Measurements from ENCODE around the gene ZNF92. TPM values are rescaled to one million over a fixed set of nuclear protein-coding genes. Genes with fewer than 3 reads are reported as not detected.

The ZNF92 gene
- polyA plus RNA-seq, 4 donors: 2.7 to 13.5 (median 3.8) TPM

DNA sequence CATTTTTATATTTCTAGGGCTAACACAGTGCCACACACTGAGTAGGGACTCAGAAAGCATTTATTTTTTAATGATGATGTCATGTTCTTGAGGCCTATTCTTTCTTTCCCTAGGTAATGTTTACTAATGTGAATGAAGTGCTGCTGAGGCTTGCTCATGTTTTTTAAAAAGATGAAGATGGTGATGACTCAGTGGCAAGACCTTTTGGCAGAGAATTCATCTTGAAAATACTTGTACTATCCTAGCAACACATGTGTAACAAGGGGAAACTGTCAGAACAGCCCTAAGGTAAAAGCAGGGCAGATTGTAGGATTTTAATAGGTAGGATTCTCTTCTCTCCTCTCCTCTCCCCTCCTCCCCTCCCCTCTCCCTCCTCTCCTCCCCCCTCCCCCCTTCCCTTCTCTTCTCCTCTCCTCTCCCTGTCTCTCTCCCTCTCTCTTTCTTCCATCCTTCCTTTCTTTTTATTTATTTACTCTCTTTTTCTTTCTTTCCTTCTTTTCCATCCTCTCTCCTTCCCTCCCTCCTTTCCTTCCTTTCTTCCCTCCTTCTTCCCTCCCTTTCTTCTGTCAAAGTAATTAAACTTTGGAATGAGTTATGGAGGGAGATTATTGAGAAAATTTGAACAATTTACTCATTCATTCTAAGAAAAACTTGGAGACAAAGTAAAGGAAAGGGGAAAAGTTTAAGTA is 75.3 kb downstream of the ZNF92 start:
- H3K9me3 ChIP-seq (ENCODE audit: control insufficient read depth in 2 of 2, insufficient read depth in 1 of 2, low read depth in 1 of 2, low read length in 1 of 2): peaks cover 0 to 9% of the 10 kb centered on the region in 2 donors
- no peaks in the 10 kb centered on the region for H3K27me3 ChIP-seq (ENCODE audit: control insufficient read depth in 3 of 3, insufficient read depth in 3 of 3, low read length in 3 of 3)
- no peak overlapping the region for H3K4me3 ChIP-seq (ENCODE audit: low read depth in 1 of 3, low read length in 3 of 3)
- FAIRE-seq (no peak), DNase-seq (no peak)
- H3K4me1 ChIP-seq (ENCODE audit: control insufficient read depth in 3 of 3, insufficient read depth in 2 of 3, low read depth in 1 of 3, low read length in 2 of 3): no peaks in the 10 kb centered on the region
- H3K27ac ChIP-seq (ENCODE audit: low read depth in 1 of 3, low read length in 2 of 3): no peak overlapping the region
- no peaks in the 10 kb centered on the region for H3K36me3 ChIP-seq (ENCODE audit: control insufficient read depth in 3 of 3, insufficient read depth in 2 of 3, low read depth in 1 of 3, low read length in 3 of 3)

DNA sequence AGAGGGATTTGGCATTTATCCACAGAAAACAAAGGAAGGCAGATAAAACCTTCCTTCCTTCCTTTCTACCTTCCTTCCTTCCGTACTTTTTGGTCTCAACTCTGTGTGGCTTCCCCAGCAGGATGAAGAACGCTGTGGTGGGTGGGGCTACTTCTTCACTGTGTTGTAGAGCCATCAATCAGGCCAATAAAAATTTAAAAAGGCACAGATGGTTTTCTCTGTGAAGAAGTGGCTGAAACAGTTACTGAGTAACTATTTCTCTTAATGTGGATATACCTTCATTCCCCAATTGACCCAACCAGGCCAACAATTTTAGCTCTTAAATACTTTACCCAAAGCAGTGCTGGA is 75.8 kb downstream of the ZNF92 start:
- WGBS, 3 donors: 28 to 46% (median 43%) methylated on average over 2 of the region's 2 CpGs
- Histone ChIP-seq H3K9me3 (ENCODE audit: control insufficient read depth in 2 of 2, insufficient read depth in 1 of 2, low read depth in 1 of 2, low read length in 1 of 2) (peaks cover 0 to 9% of the 10 kb centered on the region in 2 donors), H3K36me3 (ENCODE audit: control insufficient read depth in 3 of 3, insufficient read depth in 2 of 3, low read depth in 1 of 3, low read length in 3 of 3) (no peaks in the 10 kb centered on the region), H3K27me3 (ENCODE audit: control insufficient read depth in 3 of 3, insufficient read depth in 3 of 3, low read length in 3 of 3) (no peaks in the 10 kb centered on the region), H3K27ac (ENCODE audit: low read depth in 1 of 3, low read length in 2 of 3) (no peak overlapping the region), H3K4me3 (ENCODE audit: low read depth in 1 of 3, low read length in 3 of 3) (no peak overlapping the region), H3K4me1 (ENCODE audit: control insufficient read depth in 3 of 3, insufficient read depth in 2 of 3, low read depth in 1 of 3, low read length in 2 of 3) (no peaks in the 10 kb centered on the region)
- DNase-seq (no peak), FAIRE-seq (no peak)
